Kidney tubule cell (primary cell): ENCODE data around the gene DCC.
"Not testable (repeated sequence)": the region's sequence is repeated elsewhere in the genome, so short reads cannot be mapped to it uniquely, and the experiment has no call there.

Experiments
- DNase-seq: peaks from one replicate; pipeline ENCODE4 v3.0.0-alpha.2; 2018; ENCODE audit warnings: low spot score

The DCC gene

DNA sequence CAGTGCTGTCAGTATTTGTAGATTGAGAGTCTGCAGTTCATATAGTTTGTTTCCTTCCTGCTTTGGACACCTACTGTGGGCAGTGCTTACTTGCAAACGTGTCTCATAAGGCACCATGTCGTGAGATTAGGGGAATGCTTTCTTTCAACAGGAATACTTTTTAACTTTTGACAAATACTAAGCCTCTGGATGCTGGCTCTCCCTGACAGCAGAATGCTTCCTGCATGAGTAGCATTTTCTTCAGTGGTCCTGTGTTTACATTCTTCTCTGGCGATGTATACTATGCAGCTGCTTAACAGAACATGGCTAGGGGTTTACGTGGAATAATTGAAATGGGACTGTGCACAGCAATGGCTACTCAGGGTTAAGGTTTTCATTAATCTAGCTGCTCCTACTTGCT is 1077.0 kb downstream of the DCC start:
- peak; percentile 3 for DNase-seq

- DNase-seq = no peak
Observed at GRCh38 chr18:53421869-53422268, 1081.9 kb downstream of the DCC start.

GRCh38 chr18:53422896-53423295 is 1082.9 kb downstream of the DCC start:
- DNase-seq = no peak

DNA sequence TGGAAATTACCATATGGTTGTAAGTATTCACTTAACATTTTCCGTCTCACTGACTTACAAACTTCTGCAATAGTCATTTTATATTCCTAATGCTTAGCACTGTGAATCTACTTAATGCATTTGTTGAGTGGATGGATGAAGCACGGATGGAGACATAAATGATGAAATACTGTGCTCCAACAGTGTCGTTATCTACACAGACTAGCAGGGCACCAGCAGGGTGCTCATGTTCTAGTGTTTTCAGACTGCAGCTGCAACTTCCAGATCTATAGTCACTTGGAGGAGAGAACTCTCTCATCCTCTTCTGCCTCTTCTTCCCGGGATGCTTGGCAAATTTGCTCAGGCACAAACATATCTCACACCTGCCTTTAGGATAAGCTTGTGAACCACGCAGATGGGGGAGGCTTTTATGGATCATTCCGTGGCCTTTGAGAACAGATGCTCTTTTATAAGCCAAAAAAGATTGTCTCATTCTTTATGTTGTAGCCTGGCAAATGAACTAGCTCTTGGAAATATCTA is 1086.7 kb downstream of the DCC start:
- no peak for DNase-seq

DNA sequence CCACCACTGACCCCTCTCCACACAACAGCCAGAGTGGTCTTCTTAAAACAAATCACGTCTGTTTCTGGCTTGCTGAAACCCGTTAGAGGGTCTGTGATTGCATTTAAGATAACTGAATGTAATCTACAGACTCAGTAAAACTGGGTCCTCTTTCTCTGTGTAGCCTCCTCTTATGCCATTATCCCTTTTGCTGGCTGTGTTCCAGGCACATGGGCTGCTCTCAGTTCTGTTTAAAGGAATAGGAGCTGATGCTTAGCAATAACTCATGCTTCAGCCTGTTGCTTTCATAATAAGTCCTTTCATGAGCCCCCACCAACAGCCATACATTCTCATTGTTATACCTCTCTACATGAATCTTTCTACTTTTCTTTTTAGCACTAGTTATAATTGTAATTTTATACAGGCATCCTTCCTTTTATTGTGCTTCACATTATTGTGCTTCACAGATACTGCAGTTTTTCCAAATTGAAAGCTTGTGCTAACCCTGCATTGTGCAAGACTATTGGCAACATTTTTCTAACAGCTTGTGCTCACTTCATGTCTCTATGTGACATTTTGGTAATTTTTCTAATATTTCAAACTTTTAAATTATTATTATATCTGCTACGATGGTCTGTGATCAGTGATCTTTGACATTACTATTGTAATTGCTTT is 1101.9 kb downstream of the DCC start:
- DNase-seq = no peak

DNA sequence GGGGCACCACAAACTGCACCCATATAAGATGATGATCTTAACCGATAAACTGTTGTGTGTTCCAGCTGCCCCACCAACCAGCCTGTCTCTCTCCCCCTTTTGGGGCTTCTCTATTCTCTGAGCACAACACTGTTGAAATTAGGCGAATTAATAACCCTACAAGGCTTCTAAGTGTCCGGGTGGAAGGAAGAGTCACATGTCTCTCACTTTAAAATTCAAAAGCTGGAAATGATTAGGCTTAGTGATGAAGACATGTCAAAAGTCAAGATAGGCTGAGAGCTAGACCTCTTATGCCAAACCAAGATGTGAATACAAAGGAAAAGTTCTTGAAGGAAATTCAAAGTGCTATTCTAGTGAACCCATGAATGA is 1102.4 kb downstream of the DCC start:
- DNase-seq = no peak

DNA sequence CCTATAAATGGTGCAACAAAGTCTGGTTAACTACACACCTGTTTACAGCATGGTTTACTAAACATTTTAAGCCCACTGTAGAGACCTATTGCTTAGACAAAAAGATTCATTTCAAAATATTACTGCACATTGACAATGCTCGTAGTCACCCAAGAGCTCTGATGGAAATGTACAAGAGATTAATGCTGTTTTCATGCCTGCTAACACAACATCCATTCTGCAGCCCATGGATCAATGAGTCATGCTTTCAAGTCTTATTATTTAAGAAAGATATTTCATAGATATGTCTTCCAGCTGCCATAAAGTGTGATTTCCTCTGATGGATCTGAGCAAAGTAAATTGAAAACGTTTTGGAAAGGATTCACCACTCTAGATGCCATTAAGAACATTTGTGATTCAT is 1103.3 kb downstream of the DCC start:
- no peak for DNase-seq

DNA sequence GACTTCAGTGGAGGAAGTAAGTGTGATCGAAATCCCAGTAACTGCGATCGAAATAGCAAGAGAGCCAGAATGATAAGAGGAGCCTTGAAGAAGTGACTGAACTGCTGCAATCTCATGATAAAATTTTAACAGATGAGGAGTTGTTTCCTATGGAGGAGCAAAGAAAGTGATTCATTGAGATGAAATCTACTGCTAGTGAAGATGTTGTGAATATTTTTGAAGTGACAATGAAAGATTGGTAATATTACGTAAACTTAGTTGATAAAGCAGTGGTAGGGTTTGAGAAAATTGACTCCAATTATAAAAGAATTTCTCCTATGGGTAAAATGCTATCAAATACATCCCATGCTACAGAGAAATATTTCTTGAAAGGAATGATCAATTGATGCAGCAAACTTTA is 1103.8 kb downstream of the DCC start:
- no peak for DNase-seq

GRCh38 chr18:53451902-53452301 is 1111.9 kb downstream of the DCC start:
- no peak for DNase-seq

- peak; percentile 22 for DNase-seq
Observed at GRCh38 chr18:53457068-53457467, 1117.1 kb downstream of the DCC start.

DNA sequence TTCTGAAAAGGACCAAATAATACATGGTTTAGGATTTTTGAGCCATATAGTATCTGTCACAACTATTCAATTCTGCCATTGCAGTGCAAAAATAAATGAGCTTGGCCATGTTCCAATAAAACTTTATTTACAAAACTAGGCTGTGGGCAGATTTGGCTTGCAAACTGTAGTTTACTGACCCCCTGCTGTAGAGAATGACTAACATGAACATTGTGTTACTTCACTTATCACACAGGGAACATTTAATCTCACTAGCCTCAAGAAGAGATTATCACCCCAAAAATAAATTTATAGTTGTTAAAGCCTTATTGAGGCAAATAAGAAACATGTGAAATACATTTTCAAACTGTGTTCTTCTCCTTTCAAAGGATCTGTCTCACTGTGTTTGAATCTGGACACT is 1118.3 kb downstream of the DCC start:
- DNase-seq = no peak

DNA sequence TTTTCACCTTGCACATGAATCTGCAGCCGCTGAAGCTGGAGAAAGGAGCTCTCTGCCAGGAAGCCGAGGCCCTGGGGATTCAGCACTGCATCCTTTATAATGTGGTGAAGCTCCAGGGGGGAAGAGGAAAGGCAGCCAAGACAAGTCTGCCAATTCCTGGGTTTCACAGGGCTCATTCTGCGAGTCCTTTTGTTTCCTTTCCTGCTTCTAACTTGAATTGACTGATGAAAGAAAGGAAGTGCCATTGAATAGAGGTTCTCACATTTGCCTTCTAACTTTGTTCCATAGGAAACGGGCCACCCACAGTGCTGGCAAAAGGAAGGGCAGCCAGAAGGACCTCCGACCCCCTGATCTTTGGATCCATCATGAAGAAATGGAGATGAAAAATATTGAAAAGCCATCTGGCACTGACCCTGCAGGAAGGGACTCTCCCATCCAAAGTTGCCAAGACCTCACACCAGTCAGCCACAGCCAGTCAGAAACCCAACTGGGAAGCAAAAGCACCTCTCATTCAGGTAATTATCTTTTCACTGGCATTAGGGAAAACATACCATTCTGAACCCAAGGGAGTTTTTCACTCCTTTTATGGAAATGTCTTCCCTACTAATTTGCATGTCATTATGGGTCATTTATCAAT is 1119.1 kb downstream of the DCC start:
- DNase-seq = no peak

GRCh38 chr18:53467756-53468155 is 1127.8 kb downstream of the DCC start:
- no peak for DNase-seq

DNA sequence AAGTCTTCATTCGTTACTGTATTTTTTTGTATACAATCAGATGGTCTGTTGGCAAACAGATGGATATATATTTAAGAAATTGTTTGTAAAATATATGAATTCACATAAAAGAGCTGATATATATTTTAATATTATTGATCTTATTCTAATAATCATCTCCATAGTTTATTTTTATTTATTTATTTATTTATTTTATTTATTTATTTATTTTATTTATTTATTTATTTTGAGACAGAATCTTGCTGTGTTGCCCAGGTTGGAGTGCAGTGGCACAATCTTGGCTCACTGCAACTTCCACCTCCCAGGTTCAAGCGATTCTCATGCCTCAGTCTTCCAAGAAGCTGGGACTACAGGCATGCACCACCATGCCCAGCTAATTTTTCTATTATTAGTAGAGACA is 1128.2 kb downstream of the DCC start:
- not testable (repeated sequence) for DNase-seq

DNA sequence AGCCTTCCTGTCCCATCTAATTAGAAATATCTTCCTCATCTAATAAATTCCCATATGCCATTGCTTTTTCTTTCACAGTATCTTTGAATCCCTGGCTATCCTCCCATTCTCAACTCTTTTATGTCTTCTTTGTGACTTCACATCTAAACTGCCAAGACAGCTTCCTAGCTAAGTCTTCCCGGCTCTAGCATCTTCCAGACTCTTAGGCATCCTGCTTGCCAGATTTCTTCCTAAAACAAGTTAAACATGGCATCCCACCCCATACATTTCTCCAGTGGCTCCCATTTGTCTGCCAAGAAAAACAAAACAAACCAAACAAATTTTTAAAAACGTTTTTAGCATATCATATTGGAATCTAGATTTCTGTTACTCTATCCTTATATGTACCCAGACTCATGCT is 1132.5 kb downstream of the DCC start:
- DNase-seq = no peak

DNA sequence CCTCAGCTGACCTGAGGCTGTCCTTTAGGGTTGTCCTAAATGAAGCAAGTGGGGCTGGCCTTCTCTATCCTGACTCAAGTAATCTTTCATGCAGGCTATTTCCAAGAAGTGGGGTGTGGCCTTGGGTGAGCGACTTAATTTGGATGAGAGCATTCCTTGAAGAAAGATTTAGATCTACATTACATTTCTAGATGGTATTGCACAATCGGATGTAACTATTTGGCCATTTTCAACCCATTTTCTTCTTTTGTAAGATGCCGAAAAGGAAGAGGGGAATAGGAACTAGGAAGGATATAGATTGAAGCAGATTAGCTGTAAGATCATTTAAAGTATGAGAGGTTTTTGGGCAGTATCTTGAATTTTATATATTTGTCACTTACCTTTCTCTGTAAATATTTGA is 1138.2 kb downstream of the DCC start:
- DNase-seq = no peak

- DNase-seq = no peak
Observed at GRCh38 chr18:53486296-53486695, 1146.3 kb downstream of the DCC start.

DNA sequence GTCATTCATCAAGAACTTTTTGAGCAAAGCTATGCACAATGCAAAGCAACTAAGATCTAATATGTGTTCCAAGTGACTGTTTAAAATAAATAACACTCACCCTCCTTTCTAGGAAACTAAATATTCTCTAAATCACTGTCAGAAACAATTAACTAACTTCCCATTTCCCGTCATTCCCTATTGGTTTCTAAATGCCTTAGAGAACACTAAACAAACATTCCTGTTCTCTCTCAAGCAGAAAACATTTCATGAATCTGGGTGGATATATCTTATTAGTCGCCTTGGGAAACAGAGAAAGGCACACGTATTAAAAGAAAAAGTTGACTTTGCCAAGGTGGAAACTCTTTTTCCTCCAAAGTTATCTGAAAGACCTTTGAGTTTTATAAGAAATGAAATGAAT is 1149.3 kb downstream of the DCC start:
- peak; percentile 68 for DNase-seq

DNA sequence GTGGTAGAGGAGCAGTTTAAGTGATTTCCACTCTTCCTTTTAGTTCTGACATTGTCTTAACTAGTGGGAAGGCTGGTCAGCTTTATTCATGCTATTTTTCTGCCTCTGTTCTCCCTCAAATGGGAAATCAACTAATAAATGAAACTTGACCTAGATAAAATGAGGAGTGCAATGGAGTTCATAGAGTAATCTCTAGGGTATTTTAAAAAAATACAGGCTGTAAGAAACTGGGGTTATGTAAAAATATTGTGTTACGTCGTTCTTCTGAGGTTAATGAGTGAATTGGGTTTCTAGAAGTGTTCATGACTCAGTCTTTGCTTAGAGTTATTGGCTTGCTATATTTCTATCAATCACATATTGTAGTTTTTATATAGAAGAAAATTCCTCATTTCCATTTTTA is 1150.0 kb downstream of the DCC start:
- DNase-seq = no peak

- DNase-seq = no peak
Observed at GRCh38 chr18:53496028-53496427, 1156.0 kb downstream of the DCC start.

- no peak for DNase-seq
Observed at GRCh38 chr18:53503914-53504441, 1164.0 kb downstream of the DCC start.

DNA sequence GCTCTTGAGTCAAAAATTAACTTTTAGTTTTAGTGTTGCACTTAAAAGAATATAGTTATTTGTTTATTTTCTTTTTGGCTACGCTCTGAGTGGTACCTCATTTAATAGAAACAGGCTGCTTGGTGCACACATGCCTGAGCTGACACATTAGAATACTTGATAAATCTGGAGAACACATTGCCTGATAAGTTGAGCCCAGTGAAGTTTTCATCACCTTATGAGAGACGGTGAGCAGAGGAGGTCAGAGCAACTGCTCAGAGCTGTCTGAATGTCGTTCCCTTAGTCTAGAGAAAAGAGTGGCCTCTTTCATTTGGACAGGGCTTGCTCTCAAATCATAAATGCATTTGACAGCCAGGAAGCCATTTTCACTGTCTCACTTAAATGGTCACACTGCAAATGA is 1168.5 kb downstream of the DCC start:
- no peak for DNase-seq

- no peak for DNase-seq
Observed at GRCh38 chr18:53509886-53510285, 1169.9 kb downstream of the DCC start.

DNA sequence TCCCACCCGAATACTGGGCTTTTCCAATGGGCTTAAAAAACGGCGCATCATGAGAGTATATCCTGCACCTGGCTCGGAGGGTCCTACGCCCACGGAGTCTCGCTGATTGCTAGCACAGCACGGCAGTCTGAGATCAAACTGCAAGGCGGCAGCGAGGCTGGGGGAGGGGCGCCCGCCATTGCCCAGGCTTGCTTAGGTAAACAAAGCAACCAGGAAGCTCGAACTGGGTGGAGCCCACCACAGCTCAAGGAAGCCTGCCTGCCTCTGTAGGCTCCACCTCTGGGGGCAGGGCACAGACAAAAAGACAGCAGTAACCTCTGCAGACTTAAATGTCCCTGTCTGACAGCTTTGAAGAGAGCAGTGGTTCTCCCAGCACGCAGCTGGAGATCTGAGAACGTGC is 1171.7 kb downstream of the DCC start:
- not testable (repeated sequence) for DNase-seq
